ENCODE results near the gene SP140L. TPM values are rescaled to one million over a fixed set of nuclear protein-coding genes. Genes with fewer than 3 reads are reported as not detected.
"Not testable (repeated sequence)": the region's sequence is repeated elsewhere in the genome, so short reads cannot be mapped to it uniquely, and the experiment has no call there.

Gene SP140L
- total RNA-seq, 4 donors from 2014 or later, result 4.8 to 17.2 (median 7.7) TPM

- no peak for DNase-seq
- H3K36me3 ChIP-seq, result peaks cover 0 to 54% (median 0%) of the 10 kb centered on the region in 3 donors
- WGBS, 2 donors, result 80 to 91% methylated on average over 5 of the region's 5 CpGs
- TF ChIP-seq CTCF (IDR thresholded peaks at IDR 0.05), result no peak
- no peak for TF ChIP-seq POLR2A (IDR thresholded peaks at IDR 0.05)
- H3K9me3 ChIP-seq, result no peaks in the 10 kb centered on the region
- no peak overlapping the region for H3K27ac ChIP-seq
- intact Hi-C loops (cut with DNase I), result no loop called here
- no peak overlapping the region for H3K4me3 ChIP-seq
- no peaks in the 10 kb centered on the region for H3K4me1 ChIP-seq
- H3K27me3 ChIP-seq, result no peaks in the 10 kb centered on the region
These were observed 56.5 kb downstream of the SP140L start for GRCh38 chr2:230383453-230383852.

- no peak overlapping the region for H3K4me3 ChIP-seq
- no peaks in the 10 kb centered on the region for H3K27me3 ChIP-seq
- H3K9me3 ChIP-seq, result no peaks in the 10 kb centered on the region
- TF ChIP-seq POLR2A (IDR thresholded peaks at IDR 0.05), result no peak
- no peak for TF ChIP-seq CTCF (IDR thresholded peaks at IDR 0.05)
- 87 to 90% methylated on average over 6 of the region's 6 CpGs for WGBS, 2 donors
- peaks cover 0 to 66% (median under 1%) of the 10 kb centered on the region in 3 donors for H3K36me3 ChIP-seq
- no peak overlapping the region for H3K27ac ChIP-seq
- DNase-seq, result no peak
- no peaks in the 10 kb centered on the region for H3K4me1 ChIP-seq
- intact Hi-C loops (cut with DNase I), result no loop called here
These were observed 58.0 kb downstream of the SP140L start for GRCh38 chr2:230384986-230385385.

- DNase-seq, result no peak
- WGBS, 2 donors, result 79 to 92% methylated on average over 2 of the region's 2 CpGs
- intact Hi-C loops (cut with DNase I), result no loop called here
- Histone ChIP-seq H3K4me1 (no peaks in the 10 kb centered on the region), H3K9me3 (peaks cover 0 to 8% (median 0%) of the 10 kb centered on the region in 3 donors), H3K27ac (no peak overlapping the region), H3K27me3 (no peaks in the 10 kb centered on the region), H3K4me3 (no peak overlapping the region), H3K36me3 (peaks cover 0 to 87% (median 11%) of the 10 kb centered on the region in 3 donors)
- TF ChIP-seq POLR2A (IDR thresholded peaks at IDR 0.05) (no peak), CTCF (IDR thresholded peaks at IDR 0.05) (no peak)
These were observed 67.3 kb downstream of the SP140L start for GRCh38 chr2:230394301-230394700.

- WGBS, 2 donors, result 92 to 97% methylated on average over 6 of the region's 6 CpGs
- H3K27me3 ChIP-seq; H3K9me3 ChIP-seq; H3K4me1 ChIP-seq; H3K27ac ChIP-seq; H3K4me3 ChIP-seq; DNase-seq; intact Hi-C loops (cut with DNase I): not testable (repeated sequence)
- H3K36me3 ChIP-seq, result peaks cover 0 to 71% (median 7%) of the 10 kb centered on the region in 3 donors
These were observed 71.7 kb downstream of the SP140L start for GRCh38 chr2:230398698-230399097.

GRCh38 chr2:230400041-230400440 is 73.0 kb downstream of the SP140L start:
- no peaks in the 10 kb centered on the region for H3K4me1 ChIP-seq
- no peak for DNase-seq
- no peaks in the 10 kb centered on the region for H3K27me3 ChIP-seq
- 92% methylated on average over 5 to 6 of the region's 7 CpGs for WGBS, 2 donors
- H3K27ac ChIP-seq, result no peak overlapping the region
- peaks cover 0 to 8% (median 0%) of the 10 kb centered on the region in 3 donors for H3K9me3 ChIP-seq
- intact Hi-C loops (cut with DNase I), result no loop called here
- no peak overlapping the region for H3K4me3 ChIP-seq
- no peak for TF ChIP-seq POLR2A (IDR thresholded peaks at IDR 0.05)
- no peak for TF ChIP-seq CTCF (IDR thresholded peaks at IDR 0.05)
- peaks cover 0 to 71% (median 0%) of the 10 kb centered on the region in 3 donors for H3K36me3 ChIP-seq

- H3K27me3 ChIP-seq, result no peaks in the 10 kb centered on the region
- no peaks in the 10 kb centered on the region for H3K4me1 ChIP-seq
- no peak for DNase-seq
- WGBS, 2 donors, result 65 to 83% methylated on average over 2 to 5 of the region's 5 CpGs
- H3K36me3 ChIP-seq, result peaks cover 0 to 70% (median 0%) of the 10 kb centered on the region in 3 donors
- TF ChIP-seq CTCF (IDR thresholded peaks at IDR 0.05) (no peak), POLR2A (IDR thresholded peaks at IDR 0.05) (no peak)
- H3K27ac ChIP-seq, result no peak overlapping the region
- H3K4me3 ChIP-seq, result no peak overlapping the region
- intact Hi-C loops (cut with DNase I), result no loop called here
- peaks cover 0 to 8% (median 0%) of the 10 kb centered on the region in 3 donors for H3K9me3 ChIP-seq
These were observed 73.5 kb downstream of the SP140L start for GRCh38 chr2:230400454-230400853.

- H3K4me1 ChIP-seq; H3K27ac ChIP-seq; H3K9me3 ChIP-seq; H3K27me3 ChIP-seq; DNase-seq; intact Hi-C loops (cut with DNase I); H3K4me3 ChIP-seq: not testable (repeated sequence)
- 69 to 80% methylated on average over 1 to 2 of the region's 6 CpGs for WGBS, 2 donors
- peaks cover 0 to 70% (median 0%) of the 10 kb centered on the region in 3 donors for H3K36me3 ChIP-seq
These were observed 74.0 kb downstream of the SP140L start for GRCh38 chr2:230401026-230401425.
